Astrocyte (in vitro differentiated cells and primary cell): Measurements from ENCODE around the gene CRTC1.

Source experiments
- CTCF ChIP-seq: IDR thresholded peaks from 2 replicates; pipeline ENCODE4 v1.5.1; 2011; ENCODE audit warnings: low read depth, mild to moderate bottlenecking, inconsistent platforms, low read length, moderate library complexity; ENCODE audit not compliant: insufficient read depth
- EZH2 ChIP-seq: IDR thresholded peaks from 2 replicates; pipeline ENCODE4 v1.6.1; 2012; ENCODE audit warnings: mild to moderate bottlenecking, low read length, inconsistent platforms; ENCODE audit not compliant: insufficient read depth

GRCh38 chr19:18777301-18778075, 94.0 kb downstream of the CRTC1 start:
- TF ChIP-seq CTCF: no peak
- TF ChIP-seq EZH2: no peak
